Left lung (tissue), 10 donors: Measurements from ENCODE around the gene HAS3. TPM values are rescaled to one million over a fixed set of nuclear protein-coding genes. Genes with fewer than 3 reads are reported as not detected.

Experiments used
- ATAC-seq: fragments of 200-7000 bp; cut with Tn5 transposase; one replicate; pipeline ENCODE4 v1.9.1; 2020; ENCODE audit warnings: moderate library complexity
- DNase-seq, 4 donors: peaks; one replicate each; pipeline ENCODE4 v3.0.0-alpha.2; 2013 to 2020
- H3K27ac ChIP-seq, 2 donors: fragments of 200-600 bp; sonication (generic) in 1 of 2; one replicate each; pipeline versions ENCODE4 v1.5.0 to v1.8.0; 2020 to 2021
- H3K27me3 ChIP-seq, 2 donors: fragments of 200-600 bp; sonication (generic) in 1 of 2; one replicate each; pipeline versions ENCODE4 v1.5.0 to v1.8.0; 2020 to 2021
- H3K36me3 ChIP-seq, 2 donors: fragments of 200-600 bp; sonication (generic) in 1 of 2; one replicate each; pipeline versions ENCODE4 v1.5.0 to v1.8.0; 2020 to 2021
- H3K4me1 ChIP-seq, 2 donors: fragments of 200-600 bp; one replicate each; pipeline ENCODE4 v1.8.0; 2021
- H3K4me3 ChIP-seq, 2 donors: fragments of 200-600 bp; sonication (generic) in 1 of 2; one replicate each; pipeline versions ENCODE4 v1.5.0 to v1.8.0; 2020 to 2021; ENCODE audit warnings: mild to moderate bottlenecking in 1 of 2
- H3K9me3 ChIP-seq, 2 donors: fragments of 200-600 bp; sonication (generic) in 1 of 2; one replicate each; pipeline versions ENCODE4 v1.5.0 to v1.8.0; 2020 to 2021
- intact Hi-C, 2 donors: fragments of 100-400 bp; cut with DNase I; formaldehyde crosslinking; loops; one replicate each; pipeline versions ENCODE4 v1.11.2 to v1.14.2; 2022
- polyA plus RNA-seq, 6 donors: library from polyadenylated mRNA; unstranded; fragments of 120-200 nt; gene quantifications; one replicate each; pipeline ENCODE4 v1.2.1, GENCODE V29; 2013; ENCODE audit not compliant: insufficient read length in 6 of 6
- total RNA-seq, 2 donors: library from RNA; stranded (reverse); fragmentation: NEBNext Ultra II Directional; extraction: Animal tissue kit (Norgen Biotek cat#: 25700); gene quantifications; one replicate each; pipeline ENCODE4 v1.2.1, GENCODE V29; 2021
- TF ChIP-seq, protein P1 (sequence below), 2 donors: fragments of 200-600 bp; sonication (generic) in 1 of 2; IDR thresholded peaks; one replicate each; pipeline versions ENCODE4 v1.5.0 to v1.8.0; 2021; ENCODE audit warnings: antibody characterized with exemption in 2 of 2
- donor health status: DM: no; HTN: yes; CAD: no.
- donor health status: DM: no; HTN: no; CAD: no.

HAS3 gene
- total and polyA plus RNA-seq, 8 donors = 13.3 to 202 (median 158) TPM

DNA sequence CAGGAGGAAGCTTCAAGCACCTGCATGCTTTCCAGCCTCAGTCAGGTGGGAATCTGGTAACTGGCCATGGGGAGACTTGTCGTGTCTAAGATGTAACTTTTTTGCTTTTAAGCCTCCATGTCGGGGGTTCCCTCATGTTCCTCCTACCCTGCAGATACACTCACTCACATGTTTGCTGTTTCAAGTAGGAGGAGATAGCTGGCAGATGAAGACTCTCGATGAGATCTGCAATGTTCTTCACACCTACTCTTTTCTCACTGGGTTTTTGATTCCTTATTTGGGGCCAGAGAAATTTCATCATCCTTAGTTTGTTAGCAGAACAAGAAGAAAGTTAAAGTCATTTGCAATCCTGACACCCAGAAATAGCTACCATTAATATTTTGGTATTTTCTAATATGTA, 51.7 kb downstream of the HAS3 start:
- H3K36me3 ChIP-seq = peaks cover 6 to 100% of the 10 kb centered on the region in 2 donors
- H3K27ac ChIP-seq = no peak overlapping the region
- H3K27me3 ChIP-seq = no peaks in the 10 kb centered on the region
- TF ChIP-seq, protein P1, sequence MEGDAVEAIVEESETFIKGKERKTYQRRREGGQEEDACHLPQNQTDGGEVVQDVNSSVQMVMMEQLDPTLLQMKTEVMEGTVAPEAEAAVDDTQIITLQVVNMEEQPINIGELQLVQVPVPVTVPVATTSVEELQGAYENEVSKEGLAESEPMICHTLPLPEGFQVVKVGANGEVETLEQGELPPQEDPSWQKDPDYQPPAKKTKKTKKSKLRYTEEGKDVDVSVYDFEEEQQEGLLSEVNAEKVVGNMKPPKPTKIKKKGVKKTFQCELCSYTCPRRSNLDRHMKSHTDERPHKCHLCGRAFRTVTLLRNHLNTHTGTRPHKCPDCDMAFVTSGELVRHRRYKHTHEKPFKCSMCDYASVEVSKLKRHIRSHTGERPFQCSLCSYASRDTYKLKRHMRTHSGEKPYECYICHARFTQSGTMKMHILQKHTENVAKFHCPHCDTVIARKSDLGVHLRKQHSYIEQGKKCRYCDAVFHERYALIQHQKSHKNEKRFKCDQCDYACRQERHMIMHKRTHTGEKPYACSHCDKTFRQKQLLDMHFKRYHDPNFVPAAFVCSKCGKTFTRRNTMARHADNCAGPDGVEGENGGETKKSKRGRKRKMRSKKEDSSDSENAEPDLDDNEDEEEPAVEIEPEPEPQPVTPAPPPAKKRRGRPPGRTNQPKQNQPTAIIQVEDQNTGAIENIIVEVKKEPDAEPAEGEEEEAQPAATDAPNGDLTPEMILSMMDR (IDR thresholded peaks at IDR 0.05) = no peak
- no peak for DNase-seq
- H3K9me3 ChIP-seq = no peaks in the 10 kb centered on the region
- no peak overlapping the region for H3K4me3 ChIP-seq
- intact Hi-C loops = no loop called here
- H3K4me1 ChIP-seq = no peaks in the 10 kb centered on the region
- ATAC-seq = no peak

DNA sequence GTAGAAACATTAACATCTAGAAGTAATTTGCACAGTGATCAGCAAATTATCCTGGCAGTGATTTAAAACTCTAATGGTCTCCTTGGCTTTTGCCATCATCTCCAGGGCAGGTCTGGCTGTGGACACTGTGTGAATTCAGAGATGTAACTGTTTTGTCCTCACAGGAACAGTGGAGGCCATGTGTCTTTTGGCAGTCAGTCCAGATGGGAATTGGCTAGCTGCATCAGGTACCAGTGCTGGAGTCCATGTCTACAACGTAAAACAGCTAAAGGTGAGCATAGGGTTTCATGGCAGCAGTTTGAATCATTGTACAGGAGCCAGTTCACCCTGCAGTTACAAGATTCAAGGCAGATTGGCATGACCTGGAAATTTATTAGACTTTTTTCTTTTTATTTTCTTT, 54.7 kb downstream of the HAS3 start:
- intact Hi-C loops = no loop called here
- TF ChIP-seq, protein P1 (IDR thresholded peaks at IDR 0.05) = no peak
- no peaks in the 10 kb centered on the region for H3K4me1 ChIP-seq
- no peak overlapping the region for H3K4me3 ChIP-seq
- no peak overlapping the region for H3K27ac ChIP-seq
- H3K27me3 ChIP-seq = no peaks in the 10 kb centered on the region
- peaks cover 6 to 100% of the 10 kb centered on the region in 2 donors for H3K36me3 ChIP-seq
- ATAC-seq (no peak), DNase-seq (no peak)
- no peaks in the 10 kb centered on the region for H3K9me3 ChIP-seq

DNA sequence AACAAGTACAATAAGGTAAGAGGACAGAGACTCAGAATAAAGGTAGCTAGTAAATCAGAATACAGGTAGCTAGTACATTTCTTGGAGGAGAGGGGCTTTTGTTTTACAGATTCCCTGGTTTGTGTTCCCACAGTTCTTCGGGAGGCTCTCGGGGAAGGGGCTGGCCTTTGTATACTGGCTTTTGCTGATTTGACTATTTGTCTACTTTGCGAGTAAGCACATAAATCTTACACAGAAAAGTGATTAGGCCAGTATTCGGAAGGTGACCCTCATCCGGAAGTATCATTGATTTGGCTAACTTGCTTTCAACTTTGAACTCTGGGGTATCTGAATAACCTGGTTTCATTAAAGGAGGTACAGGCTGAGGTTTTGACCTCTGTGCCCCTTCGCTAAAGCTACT, 60.1 kb downstream of the HAS3 start:
- no peak for DNase-seq
- intact Hi-C loops = no loop called here
- peaks cover 0 to 17% of the 10 kb centered on the region in 2 donors for H3K4me1 ChIP-seq
- no peaks in the 10 kb centered on the region for H3K27me3 ChIP-seq
- peaks cover 0 to 96% of the 10 kb centered on the region in 2 donors for H3K36me3 ChIP-seq
- no peak overlapping the region for H3K4me3 ChIP-seq
- TF ChIP-seq, protein P1 (IDR thresholded peaks at IDR 0.05) = no peak
- ATAC-seq = no peak
- no peaks in the 10 kb centered on the region for H3K9me3 ChIP-seq
- H3K27ac ChIP-seq = no peak overlapping the region

DNA sequence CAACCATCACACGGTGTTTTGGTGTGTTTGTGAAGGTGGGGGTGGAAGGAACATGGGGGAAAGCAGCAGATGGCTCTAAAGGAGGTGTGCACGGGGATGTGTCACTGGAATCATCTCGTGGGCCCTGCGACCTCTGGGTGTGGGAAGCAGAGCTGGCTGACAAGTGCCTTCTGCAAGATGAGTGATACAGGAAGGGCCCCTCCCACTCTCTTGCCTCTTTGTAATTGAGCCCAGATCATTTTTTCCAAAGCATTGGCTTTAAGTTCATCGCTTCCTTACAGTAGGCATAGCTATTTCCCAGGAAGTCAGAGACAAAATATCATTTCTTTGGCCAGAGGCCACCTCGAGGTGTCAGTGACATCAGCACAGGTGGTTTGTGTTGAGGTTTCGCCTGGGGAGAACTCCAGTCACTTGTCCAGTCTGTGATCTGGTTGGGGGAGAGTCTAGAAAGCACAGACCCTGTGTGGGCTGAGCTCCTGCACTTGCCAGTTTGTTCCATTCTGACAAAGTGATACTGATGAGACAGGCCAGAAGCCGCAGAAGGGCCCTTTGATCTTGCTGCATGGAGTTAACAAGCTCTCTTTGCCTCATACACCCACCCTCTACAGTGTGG, 60.9 kb downstream of the HAS3 start:
- H3K27ac ChIP-seq = no peak overlapping the region
- peak; percentile 38 for ATAC-seq

More for the DNA sequence above, 60.9 kb downstream of the HAS3 start:
- Histone ChIP-seq H3K4me3 (no peak overlapping the region), H3K9me3 (no peaks in the 10 kb centered on the region), H3K36me3 (peaks cover 0 to 89% of the 10 kb centered on the region in 2 donors), H3K27me3 (no peaks in the 10 kb centered on the region), H3K4me1 (peaks cover 0 to 24% of the 10 kb centered on the region in 2 donors)
- intact Hi-C loops = no loop called here
- peak in 1 of 4 donors; percentile 63 for DNase-seq
- TF ChIP-seq, protein P1 (IDR thresholded peaks at IDR 0.05) = no peak
